Stimulated activated CD8-positive, alpha-beta memory T cell treated with anti-CD3 and anti-CD28 coated beads, Interleukin-4, amount 100 ng/mL, for 4 hours (primary cell): ENCODE results near the gene TBX10.
"Not testable (repeated sequence)": the region's sequence is repeated elsewhere in the genome, so short reads cannot be mapped to it uniquely, and the experiment has no call there.

ENCODE experiments used
- DNase-seq, 2 donors: peaks; one replicate each; pipeline ENCODE4 v3.0.0-alpha.2; 2020; ENCODE audit warnings: low read depth in 2 of 2, low spot score in 1 of 2

Gene TBX10

GRCh38 chr11:67664696-67665540, 25.4 kb upstream of the TBX10 start:
- no peak for DNase-seq

- DNase-seq, result no peak
Measured at GRCh38 chr11:67664213-67664585, 24.6 kb upstream of the TBX10 start.

- DNase-seq, result no peak
Measured at GRCh38 chr11:67663532-67664212, 24.1 kb upstream of the TBX10 start.

GRCh38 chr11:67662835-67663531, 23.4 kb upstream of the TBX10 start:
- no peak for DNase-seq

- no peak for DNase-seq
Measured at GRCh38 chr11:67662142-67662834, 22.7 kb upstream of the TBX10 start.

- not testable (repeated sequence) for DNase-seq
Measured at GRCh38 chr11:67660752-67661151, 21.2 kb upstream of the TBX10 start.

GRCh38 chr11:67659651-67660165, 20.1 kb upstream of the TBX10 start:
- not testable (repeated sequence) for DNase-seq

GRCh38 chr11:67657300-67657699, 17.7 kb upstream of the TBX10 start:
- DNase-seq, result no peak

GRCh38 chr11:67656278-67656922, 16.8 kb upstream of the TBX10 start:
- DNase-seq, result no peak

GRCh38 chr11:67654225-67654624, 14.7 kb upstream of the TBX10 start:
- DNase-seq, result no peak

GRCh38 chr11:67652965-67653845, 13.6 kb upstream of the TBX10 start:
- DNase-seq, result no peak

GRCh38 chr11:67651976-67652781, 12.6 kb upstream of the TBX10 start:
- no peak for DNase-seq

- DNase-seq, result no peak
Measured at GRCh38 chr11:67649634-67650510, 10.3 kb upstream of the TBX10 start.

GRCh38 chr11:67648796-67649613, 9.4 kb upstream of the TBX10 start:
- DNase-seq, result no peak

GRCh38 chr11:67648140-67648795, 8.7 kb upstream of the TBX10 start:
- peak in 1 of 2 donors; percentile 22 for DNase-seq

- no peak for DNase-seq
Measured at GRCh38 chr11:67647471-67647870, 7.9 kb upstream of the TBX10 start.
